ENCODE results near the gene PCDHGA3.

GRCh38 chr5:141326088-141326854 lies 17.4 kb upstream of the PCDHGA3 start:
- TF ChIP-seq EZH2 (IDR thresholded peaks at IDR 0.05; ENCODE audit: borderline replicate concordance, insufficient read depth, low read length, poor library complexity, severe bottlenecking) (no peak), CTCF (IDR thresholded peaks at IDR 0.05; ENCODE audit: poor library complexity, severe bottlenecking) (no peak), POLR2AphosphoS5 (IDR thresholded peaks at IDR 0.05) (no peak), EP300 (conservative IDR thresholded peaks at IDR 0.05; ENCODE audit: poor library complexity, severe bottlenecking) (no peak), SMC3 (conservative IDR thresholded peaks at IDR 0.05; ENCODE audit: poor library complexity) (no peak), MXI1 (conservative IDR thresholded peaks at IDR 0.05; ENCODE audit: poor library complexity, severe bottlenecking) (no peak)
